ENCODE measurements around the gene HOMER2. TPM values are rescaled to one million over a fixed set of nuclear protein-coding genes. Genes with fewer than 3 reads are reported as not detected.
"Not testable (repeated sequence)": the region's sequence is repeated elsewhere in the genome, so short reads cannot be mapped to it uniquely, and the experiment has no call there.

The HOMER2 gene
- total RNA-seq, 1 donor from 2014 or later = 48.5 TPM

GRCh38 chr15:82898961-82899360, 53.6 kb downstream of the HOMER2 start:
- no peak overlapping the region for H3K4me3 ChIP-seq
- no peak overlapping the region for H3K27ac ChIP-seq (replicated peaks)
- no peaks in the 10 kb centered on the region for H3K27me3 ChIP-seq (ENCODE audit: low read depth)
- no peak for TF ChIP-seq CTCF (IDR thresholded peaks at IDR 0.05; ENCODE audit: borderline replicate concordance)
- intact Hi-C loops (cut with micrococcal nuclease) = no loop called here
- DNase-seq = no peak
- H3K4me1 ChIP-seq = peaks cover 24% of the 10 kb centered on the region
- no peaks in the 10 kb centered on the region for H3K36me3 ChIP-seq
- no peaks in the 10 kb centered on the region for H3K9me3 ChIP-seq (replicated peaks)

- no peak for DNase-seq
- Histone ChIP-seq H3K27ac (replicated peaks) (no peak overlapping the region), H3K27me3 (ENCODE audit: low read depth) (no peaks in the 10 kb centered on the region), H3K9me3 (replicated peaks) (no peaks in the 10 kb centered on the region), H3K4me3 (no peak overlapping the region), H3K4me1 (peaks cover 20% of the 10 kb centered on the region), H3K36me3 (no peaks in the 10 kb centered on the region)
- intact Hi-C loops (cut with micrococcal nuclease) = no loop called here
- no peak for TF ChIP-seq CTCF (IDR thresholded peaks at IDR 0.05; ENCODE audit: borderline replicate concordance)
Measured at GRCh38 chr15:82895983-82896382, 56.5 kb downstream of the HOMER2 start.

GRCh38 chr15:82894971-82895520, 57.5 kb downstream of the HOMER2 start:
- H3K9me3 ChIP-seq (replicated peaks) = no peaks in the 10 kb centered on the region
- no peak for DNase-seq
- intact Hi-C loops (cut with micrococcal nuclease) = no loop called here
- TF ChIP-seq CTCF (IDR thresholded peaks at IDR 0.05; ENCODE audit: borderline replicate concordance) = no peak
- H3K36me3 ChIP-seq = no peaks in the 10 kb centered on the region
- peaks cover 12% of the 10 kb centered on the region for H3K4me1 ChIP-seq
- H3K4me3 ChIP-seq = no peak overlapping the region
- H3K27ac ChIP-seq (replicated peaks) = no peak overlapping the region
- no peaks in the 10 kb centered on the region for H3K27me3 ChIP-seq (ENCODE audit: low read depth)

GRCh38 chr15:82893473-82893872, 59.0 kb downstream of the HOMER2 start:
- H3K27me3 ChIP-seq (ENCODE audit: low read depth); DNase-seq; intact Hi-C loops (cut with micrococcal nuclease); H3K36me3 ChIP-seq; H3K4me3 ChIP-seq; H3K9me3 ChIP-seq (replicated peaks); H3K27ac ChIP-seq (replicated peaks): not testable (repeated sequence)
- peaks cover 11% of the 10 kb centered on the region for H3K4me1 ChIP-seq

GRCh38 chr15:82892573-82892972, 59.9 kb downstream of the HOMER2 start:
- Histone ChIP-seq H3K4me1 (peaks cover 5% of the 10 kb centered on the region), H3K4me3 (no peak overlapping the region), H3K27ac (replicated peaks) (no peak overlapping the region), H3K27me3 (ENCODE audit: low read depth) (no peaks in the 10 kb centered on the region), H3K9me3 (replicated peaks) (no peaks in the 10 kb centered on the region), H3K36me3 (no peaks in the 10 kb centered on the region)
- intact Hi-C loops (cut with micrococcal nuclease) = no loop called here
- TF ChIP-seq CTCF (IDR thresholded peaks at IDR 0.05; ENCODE audit: borderline replicate concordance) = no peak
- DNase-seq = no peak

- no peaks in the 10 kb centered on the region for H3K27me3 ChIP-seq (ENCODE audit: low read depth)
- no peak overlapping the region for H3K27ac ChIP-seq (replicated peaks)
- no peak for TF ChIP-seq CTCF (IDR thresholded peaks at IDR 0.05; ENCODE audit: borderline replicate concordance)
- peaks cover 5% of the 10 kb centered on the region for H3K4me1 ChIP-seq
- DNase-seq = no peak
- no peaks in the 10 kb centered on the region for H3K9me3 ChIP-seq (replicated peaks)
- intact Hi-C loops (cut with micrococcal nuclease) = no loop called here
- H3K36me3 ChIP-seq = no peaks in the 10 kb centered on the region
- H3K4me3 ChIP-seq = no peak overlapping the region
Measured at GRCh38 chr15:82890995-82891390, 61.5 kb downstream of the HOMER2 start.
